RWPE2 (cell line): ENCODE data around the gene DSE.

Source experiments
- ATAC-seq: fragments of 200-7000 bp; cut with Tn5 transposase; 3 replicates; pipeline ENCODE4 v1.9.1; 2021; ENCODE audit warnings: low read depth
- DNase-seq: peaks from one replicate; pipeline ENCODE4 v3.0.0-alpha.2; 2020; ENCODE audit warnings: low spot score
- H3K27ac ChIP-seq: fragments of 450-650 bp; 2 replicates; pipeline ENCODE4 v1.5.1; 2017; ENCODE audit warnings: mild to moderate bottlenecking; ENCODE audit not compliant: poor library complexity, severe bottlenecking
- H3K27me3 ChIP-seq: fragments of 250-450 bp; sonication (Bioruptor Pico); 2 replicates; pipeline ENCODE4 v1.5.1; 2021; ENCODE audit warnings: mild to moderate bottlenecking, moderate library complexity; ENCODE audit not compliant: insufficient read depth, poor library complexity, severe bottlenecking
- H3K36me3 ChIP-seq: fragments of 250-450 bp; sonication (Bioruptor Pico); 2 replicates; pipeline ENCODE4 v1.5.1; 2020; ENCODE audit warnings: low read depth, mild to moderate bottlenecking, moderate library complexity
- H3K4me1 ChIP-seq: fragments of 250-450 bp; sonication (Bioruptor Pico); 2 replicates; pipeline ENCODE4 v1.5.1; 2021; ENCODE audit warnings: mild to moderate bottlenecking, moderate library complexity; ENCODE audit not compliant: insufficient read depth, poor library complexity, severe bottlenecking
- H3K4me3 ChIP-seq: fragments of 250-450 bp; sonication (Bioruptor Pico); 2 replicates; pipeline ENCODE4 v1.5.1; 2021; ENCODE audit warnings: mild to moderate bottlenecking, moderate library complexity; ENCODE audit not compliant: severe bottlenecking
- H3K9me3 ChIP-seq: fragments of 250-450 bp; sonication (Bioruptor Pico); 2 replicates; pipeline ENCODE4 v1.5.1; 2021; ENCODE audit warnings: mild to moderate bottlenecking, moderate library complexity; ENCODE audit not compliant: severe bottlenecking
- CTCF ChIP-seq: fragments of 450-650 bp; IDR thresholded peaks from one replicate; pipeline ENCODE4 v1.5.1; 2017; ENCODE audit warnings: mild to moderate bottlenecking, moderate library complexity; ENCODE audit not compliant: poor library complexity, severe bottlenecking

DSE gene

DNA sequence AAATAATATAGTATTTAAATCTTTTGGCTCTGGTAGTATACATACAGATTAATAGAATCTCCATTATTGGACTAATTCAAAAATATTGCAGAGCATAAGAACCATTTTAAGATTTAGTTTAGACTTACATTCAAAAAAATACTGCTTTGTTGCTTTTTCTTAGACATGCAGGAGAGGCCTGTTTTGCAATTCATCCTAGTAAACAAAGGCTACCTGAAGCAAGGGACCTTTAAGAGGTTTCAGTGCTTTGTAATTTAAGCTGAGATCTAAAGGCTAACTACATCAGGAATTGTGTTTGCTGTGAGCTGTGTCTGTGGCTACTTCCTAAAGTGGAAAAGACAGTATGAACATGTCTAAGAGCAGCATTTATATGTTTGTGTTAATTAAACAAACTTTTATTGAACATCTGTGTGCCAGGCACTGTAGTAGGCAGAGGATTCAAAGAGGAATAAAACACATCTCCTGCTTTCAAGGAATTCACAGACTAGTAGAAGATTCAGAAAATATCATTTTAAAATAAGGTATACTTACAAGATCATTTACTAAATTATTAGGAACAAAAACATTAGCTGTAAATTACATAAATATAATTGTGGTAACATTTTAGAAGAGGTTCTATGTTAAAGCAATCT, 61.3 kb downstream of the DSE start:
- no peaks in the 10 kb centered on the region for H3K9me3 ChIP-seq
- peaks cover 78% of the 10 kb centered on the region for H3K36me3 ChIP-seq
- no peaks in the 10 kb centered on the region for H3K4me1 ChIP-seq
- H3K27ac ChIP-seq = no peak overlapping the region
- no peak overlapping the region for H3K4me3 ChIP-seq
- DNase-seq (no peak), ATAC-seq (no peak)
- H3K27me3 ChIP-seq = no peaks in the 10 kb centered on the region
- TF ChIP-seq CTCF = no peak

DNA sequence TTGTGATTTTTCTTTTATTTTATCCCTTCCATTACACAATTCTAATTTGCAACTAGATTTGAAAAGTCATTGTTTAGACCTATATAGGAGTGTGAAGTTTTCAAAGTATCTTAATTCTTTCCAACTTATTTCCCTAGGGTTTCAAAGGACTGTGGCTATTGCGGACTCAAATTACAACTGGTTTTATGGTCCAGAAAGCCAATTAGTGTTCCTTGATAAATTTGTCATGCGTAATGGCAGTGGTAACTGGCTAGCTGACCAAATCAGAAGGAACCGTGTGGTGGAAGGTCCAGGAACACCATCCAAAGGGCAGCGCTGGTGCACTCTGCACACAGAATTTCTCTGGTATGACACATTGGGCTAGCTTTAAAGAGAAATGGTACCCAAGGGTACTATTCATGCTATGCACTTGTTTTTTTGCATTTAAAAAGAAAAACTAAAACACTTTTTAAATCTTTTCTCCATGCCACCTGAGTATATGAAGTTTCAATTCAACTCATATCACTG, 62.5 kb downstream of the DSE start:
- H3K36me3 ChIP-seq = peaks cover 66% of the 10 kb centered on the region
- DNase-seq (no peak), ATAC-seq (no peak)
- H3K4me1 ChIP-seq = no peaks in the 10 kb centered on the region
- TF ChIP-seq CTCF = no peak
- no peak overlapping the region for H3K4me3 ChIP-seq
- H3K27me3 ChIP-seq = no peaks in the 10 kb centered on the region
- H3K9me3 ChIP-seq = no peaks in the 10 kb centered on the region
- no peak overlapping the region for H3K27ac ChIP-seq

GRCh38 chr6:116434056-116434725, 63.4 kb downstream of the DSE start:
- TF ChIP-seq CTCF = no peak
- Histone ChIP-seq H3K4me1 (no peaks in the 10 kb centered on the region), H3K9me3 (peaks cover 3% of the 10 kb centered on the region), H3K4me3 (no peak overlapping the region), H3K27ac (no peak overlapping the region), H3K36me3 (peaks cover 58% of the 10 kb centered on the region), H3K27me3 (no peaks in the 10 kb centered on the region)
- no peak for ATAC-seq
- no peak for DNase-seq

DNA sequence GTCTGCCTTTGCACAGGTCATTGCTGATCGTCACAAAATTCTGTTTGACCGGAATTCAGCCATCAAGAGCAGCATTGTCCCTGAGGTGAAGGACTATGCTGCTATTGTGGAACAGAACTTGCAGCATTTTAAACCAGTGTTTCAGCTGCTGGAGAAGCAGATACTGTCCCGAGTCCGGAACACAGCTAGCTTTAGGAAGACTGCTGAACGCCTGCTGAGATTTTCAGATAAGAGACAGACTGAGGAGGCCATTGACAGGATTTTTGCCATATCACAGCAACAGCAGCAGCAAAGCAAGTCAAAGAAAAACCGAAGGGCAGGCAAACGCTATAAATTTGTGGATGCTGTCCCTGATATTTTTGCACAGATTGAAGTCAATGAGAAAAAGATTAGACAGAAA, 65.8 kb downstream of the DSE start:
- Histone ChIP-seq H3K27me3 (no peaks in the 10 kb centered on the region), H3K36me3 (peaks cover 39% of the 10 kb centered on the region), H3K27ac (no peak overlapping the region), H3K4me3 (no peak overlapping the region), H3K9me3 (peaks cover 3% of the 10 kb centered on the region), H3K4me1 (no peaks in the 10 kb centered on the region)
- no peak for TF ChIP-seq CTCF
- ATAC-seq = no peak
- DNase-seq = no peak

DNA sequence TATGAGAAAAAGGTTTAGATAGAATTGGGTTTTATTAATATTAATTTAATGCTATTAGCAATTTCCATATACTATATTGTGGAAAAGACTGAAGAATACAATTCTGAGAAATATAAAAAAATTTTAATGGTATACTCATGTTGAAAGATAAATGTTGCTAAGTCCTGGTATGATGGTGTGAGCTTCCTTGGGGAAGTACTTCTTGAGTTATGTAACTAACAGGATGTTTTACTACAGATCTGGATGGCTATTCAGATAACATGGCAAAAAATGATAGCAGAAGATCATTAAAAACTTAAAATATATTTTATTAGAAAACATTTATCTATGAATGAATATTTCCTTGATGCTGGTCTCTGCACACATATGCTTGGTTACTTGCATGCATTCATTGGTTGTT, 66.9 kb downstream of the DSE start:
- Histone ChIP-seq H3K4me3 (no peak overlapping the region), H3K9me3 (peaks cover 3% of the 10 kb centered on the region), H3K27ac (no peak overlapping the region), H3K27me3 (no peaks in the 10 kb centered on the region), H3K36me3 (peaks cover 28% of the 10 kb centered on the region), H3K4me1 (no peaks in the 10 kb centered on the region)
- ATAC-seq (no peak), DNase-seq (no peak)
- no peak for TF ChIP-seq CTCF
